Measurements from ENCODE around the gene CDH4. TPM values are rescaled to one million over a fixed set of nuclear protein-coding genes. Genes with fewer than 3 reads are reported as not detected.
A peak's percentile ranks its signal among the peaks of the same experiment; 100 is the strongest.
"Not testable (repeated sequence)": the region's sequence is repeated elsewhere in the genome, so short reads cannot be mapped to it uniquely, and the experiment has no call there.

Gene CDH4
- total RNA-seq, 1 donor from 2014 or later, result 0.17 TPM

- peak; percentile 25 for DNase-seq
Observed at GRCh38 chr20:61387204-61387953, 135.3 kb downstream of the CDH4 start.

GRCh38 chr20:61387954-61388348 is 135.9 kb downstream of the CDH4 start:
- no peak for DNase-seq

GRCh38 chr20:61389077-61389476 is 137.0 kb downstream of the CDH4 start:
- no peak for DNase-seq

- no peak for DNase-seq
Observed at GRCh38 chr20:61391185-61391584, 139.1 kb downstream of the CDH4 start.

- no peak for DNase-seq
Observed at GRCh38 chr20:61391812-61392520, 139.9 kb downstream of the CDH4 start.

GRCh38 chr20:61394088-61394799 is 142.2 kb downstream of the CDH4 start:
- no peak for DNase-seq

- DNase-seq, result no peak
Observed at GRCh38 chr20:61396262-61396848, 144.3 kb downstream of the CDH4 start.

- DNase-seq, result no peak
Observed at GRCh38 chr20:61397146-61397545, 145.1 kb downstream of the CDH4 start.

GRCh38 chr20:61397790-61398189 is 145.7 kb downstream of the CDH4 start:
- DNase-seq, result no peak

GRCh38 chr20:61399433-61399832 is 147.4 kb downstream of the CDH4 start:
- no peak for DNase-seq

GRCh38 chr20:61400499-61400898 is 148.4 kb downstream of the CDH4 start:
- no peak for DNase-seq

GRCh38 chr20:61404303-61404702 is 152.2 kb downstream of the CDH4 start:
- no peak for DNase-seq

- no peak for DNase-seq
Observed at GRCh38 chr20:61405007-61405406, 152.9 kb downstream of the CDH4 start.

- DNase-seq, result not testable (repeated sequence)
Observed at GRCh38 chr20:61406773-61407172, 154.7 kb downstream of the CDH4 start.

GRCh38 chr20:61407561-61407960 is 155.5 kb downstream of the CDH4 start:
- no peak for DNase-seq

- no peak for DNase-seq
Observed at GRCh38 chr20:61408951-61409740, 157.1 kb downstream of the CDH4 start.

- DNase-seq, result no peak
Observed at GRCh38 chr20:61411743-61412142, 159.7 kb downstream of the CDH4 start.

GRCh38 chr20:61413752-61414151 is 161.7 kb downstream of the CDH4 start:
- DNase-seq, result no peak

- DNase-seq, result peak; percentile 5
Observed at GRCh38 chr20:61414455-61414991, 162.5 kb downstream of the CDH4 start.

GRCh38 chr20:61416546-61416945 is 164.5 kb downstream of the CDH4 start:
- no peak for DNase-seq

GRCh38 chr20:61417221-61417941 is 165.3 kb downstream of the CDH4 start:
- no peak for DNase-seq

Data from dermis blood vessel endothelial cell (primary cell).